HG03442 (cell line): ENCODE data around the gene AOX1.
"Not testable (repeated sequence)": the region's sequence is repeated elsewhere in the genome, so short reads cannot be mapped to it uniquely, and the experiment has no call there.

Source experiments
- ATAC-seq: cut with Tn5 transposase; IDR thresholded peaks from one replicate; pipeline ENCODE4 v1.9.1; 2021; ENCODE audit warnings: mild to moderate bottlenecking, moderate library complexity; ENCODE audit not compliant: unreplicated experiment

Gene AOX1

DNA sequence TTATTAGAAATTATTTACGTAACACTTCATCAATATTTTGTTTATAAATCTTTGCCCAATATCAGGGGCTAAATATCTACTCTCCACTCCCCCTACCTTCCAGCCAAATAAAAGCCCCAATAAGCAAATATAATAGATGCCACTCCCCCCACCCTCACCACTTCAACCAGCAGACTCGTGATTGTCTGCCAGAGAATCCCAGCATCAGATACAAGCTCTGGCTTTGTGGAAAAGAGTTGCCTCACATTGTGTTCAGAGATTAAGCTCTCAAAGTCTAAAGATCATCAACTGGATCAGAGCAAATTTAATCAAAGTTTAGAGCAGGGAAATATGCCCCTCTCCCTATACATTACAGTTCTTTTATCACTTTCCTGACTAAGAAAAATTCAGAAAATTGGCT, 39.5 kb downstream of the AOX1 start:
- no peak for ATAC-seq

DNA sequence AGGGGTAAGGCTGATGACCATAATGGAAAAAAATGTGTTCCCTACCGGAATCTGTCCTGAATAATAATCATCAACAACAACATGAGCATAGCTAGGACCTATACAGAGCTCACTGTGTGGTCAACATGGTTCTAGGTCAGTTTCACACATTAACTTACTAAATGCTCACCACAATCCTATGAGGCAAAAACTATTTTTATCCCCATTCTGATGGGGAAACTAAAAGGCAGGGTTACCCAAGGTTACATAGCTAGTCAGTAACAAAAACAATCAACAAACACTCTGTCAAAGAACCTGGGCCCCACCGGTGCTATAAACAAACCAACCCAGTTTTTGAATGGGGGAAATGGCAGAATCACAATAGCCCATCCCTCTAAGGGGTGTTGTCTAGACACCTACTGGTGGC, 40.1 kb downstream of the AOX1 start:
- no peak for ATAC-seq

GRCh38 chr2:200627110-200627770, 41.4 kb downstream of the AOX1 start:
- no peak for ATAC-seq

- ATAC-seq = not testable (repeated sequence)
Observed at GRCh38 chr2:200628461-200628860, 42.6 kb downstream of the AOX1 start.

- ATAC-seq = no peak
Observed at GRCh38 chr2:200631287-200631686, 45.5 kb downstream of the AOX1 start.

GRCh38 chr2:200634231-200634964, 48.6 kb downstream of the AOX1 start:
- ATAC-seq = no peak

DNA sequence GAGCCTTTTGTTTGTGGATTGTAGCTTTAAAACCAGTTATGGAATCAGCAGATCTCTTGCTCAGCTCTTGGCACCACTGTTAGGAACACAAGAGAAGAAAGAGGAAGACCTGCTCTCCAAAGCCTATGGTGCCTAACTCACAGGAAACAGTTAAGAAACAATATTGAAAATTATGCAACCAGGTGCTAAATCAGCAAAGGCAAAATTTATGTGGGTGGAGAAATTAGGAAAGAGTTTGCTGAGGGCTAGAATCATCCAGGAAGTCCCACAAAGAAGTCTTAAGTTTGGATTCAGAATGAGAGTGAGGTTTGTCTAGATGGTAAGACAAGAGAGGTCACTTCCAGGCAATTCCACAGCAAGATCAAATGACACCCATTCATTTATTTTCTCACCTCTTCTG, 49.4 kb downstream of the AOX1 start:
- no peak for ATAC-seq

GRCh38 chr2:200637901-200638300, 52.1 kb downstream of the AOX1 start:
- no peak for ATAC-seq

DNA sequence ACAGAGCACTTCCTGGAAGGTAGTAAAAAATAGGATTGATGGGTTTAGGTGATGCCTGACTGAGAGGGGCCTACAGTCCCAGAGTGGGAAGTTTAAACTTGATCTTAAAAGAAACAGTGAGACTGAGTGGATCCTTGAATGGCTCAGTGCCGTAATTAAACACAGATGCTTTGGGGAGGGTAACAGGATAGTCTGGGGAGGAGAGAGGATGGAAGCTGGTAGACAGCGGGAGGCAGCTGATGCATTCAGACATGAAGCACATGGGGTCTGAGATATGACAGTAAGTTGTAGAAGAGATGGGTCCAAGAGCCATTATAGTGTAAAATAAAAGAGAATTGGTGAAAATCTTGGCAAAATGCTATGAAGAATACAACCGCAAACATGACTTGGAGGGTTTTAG, 54.4 kb downstream of the AOX1 start:
- no peak for ATAC-seq

DNA sequence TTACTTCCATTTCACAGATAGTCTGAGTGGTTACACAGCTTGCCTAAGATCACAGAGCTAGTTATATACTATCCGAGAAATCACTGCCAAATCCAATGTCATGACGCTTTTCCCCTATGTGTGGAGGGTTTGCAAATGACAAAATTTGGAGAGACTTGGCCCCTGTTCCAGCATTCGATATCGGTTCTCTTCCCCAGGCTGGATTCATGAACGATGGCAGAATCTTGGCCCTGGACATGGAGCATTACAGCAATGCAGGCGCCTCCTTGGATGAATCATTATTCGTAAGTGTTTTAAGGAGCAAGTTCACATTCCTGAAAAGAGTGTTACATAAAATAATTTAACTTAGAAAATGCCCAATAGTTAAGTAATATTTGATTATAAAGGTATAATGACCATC, 55.1 kb downstream of the AOX1 start:
- no peak for ATAC-seq

GRCh38 chr2:200648518-200649281, 62.9 kb downstream of the AOX1 start:
- not testable (repeated sequence) for ATAC-seq

DNA sequence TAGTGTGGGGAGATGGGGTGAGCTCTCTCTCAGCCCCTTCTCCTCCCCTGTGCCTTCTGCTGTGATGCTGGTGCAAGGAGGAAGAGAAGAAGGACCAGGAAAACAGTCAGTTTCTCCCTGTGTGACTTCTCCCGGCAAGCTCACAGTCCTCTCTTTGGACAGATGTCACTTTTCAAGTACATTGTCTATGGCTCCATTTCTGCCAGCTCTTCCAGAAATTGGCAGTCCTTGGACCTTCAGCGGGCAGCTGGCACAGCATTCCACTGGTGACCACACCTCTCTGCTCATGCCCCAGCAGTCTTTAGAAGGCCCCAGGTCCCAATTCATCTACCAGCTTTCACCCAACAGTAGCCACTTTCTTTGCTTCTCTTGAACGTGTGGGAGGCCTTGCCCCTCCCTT, 63.9 kb downstream of the AOX1 start:
- no peak for ATAC-seq

DNA sequence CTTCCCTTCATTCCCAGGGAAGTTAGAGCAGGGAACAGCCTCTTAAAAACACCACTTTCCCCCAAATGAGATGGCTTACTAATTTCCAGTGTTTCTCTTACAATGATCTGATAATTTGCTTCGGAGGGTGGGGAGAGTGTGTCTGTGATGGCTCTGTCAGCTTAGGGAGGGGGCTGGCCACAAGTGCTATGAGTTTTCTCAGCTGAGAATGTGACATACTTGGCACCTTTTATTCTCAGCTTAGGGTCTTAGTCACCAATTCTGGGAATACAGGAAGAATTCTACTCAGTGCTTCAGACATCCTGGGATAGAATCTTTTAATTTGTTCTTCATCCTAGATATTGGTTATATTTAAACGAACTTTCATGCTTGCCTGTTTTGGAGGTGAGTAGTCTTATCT, 64.4 kb downstream of the AOX1 start:
- no peak for ATAC-seq

- ATAC-seq = no peak
Observed at GRCh38 chr2:200652158-200652557, 66.3 kb downstream of the AOX1 start.

DNA sequence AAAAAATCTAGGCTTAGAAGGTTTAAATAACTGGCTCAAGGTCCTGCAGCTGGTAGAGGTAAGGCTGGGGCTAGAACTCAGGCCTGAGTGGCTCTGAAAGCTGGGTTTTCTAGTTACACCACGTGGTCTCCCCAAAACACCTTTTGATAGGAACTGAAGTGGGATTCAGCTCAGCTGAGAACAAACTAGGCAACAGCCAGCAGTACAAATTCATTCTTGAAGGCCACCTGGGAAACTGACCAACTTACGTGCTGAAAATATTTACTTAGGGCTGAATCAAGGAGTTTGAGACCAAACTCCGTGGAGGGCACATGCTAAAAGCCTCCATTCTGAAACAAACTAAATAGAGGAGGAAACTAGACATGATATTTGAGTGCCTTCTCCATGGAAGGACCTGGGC, 67.2 kb downstream of the AOX1 start:
- ATAC-seq = no peak

- no peak for ATAC-seq
Observed at GRCh38 chr2:200654823-200655222, 69.0 kb downstream of the AOX1 start.

DNA sequence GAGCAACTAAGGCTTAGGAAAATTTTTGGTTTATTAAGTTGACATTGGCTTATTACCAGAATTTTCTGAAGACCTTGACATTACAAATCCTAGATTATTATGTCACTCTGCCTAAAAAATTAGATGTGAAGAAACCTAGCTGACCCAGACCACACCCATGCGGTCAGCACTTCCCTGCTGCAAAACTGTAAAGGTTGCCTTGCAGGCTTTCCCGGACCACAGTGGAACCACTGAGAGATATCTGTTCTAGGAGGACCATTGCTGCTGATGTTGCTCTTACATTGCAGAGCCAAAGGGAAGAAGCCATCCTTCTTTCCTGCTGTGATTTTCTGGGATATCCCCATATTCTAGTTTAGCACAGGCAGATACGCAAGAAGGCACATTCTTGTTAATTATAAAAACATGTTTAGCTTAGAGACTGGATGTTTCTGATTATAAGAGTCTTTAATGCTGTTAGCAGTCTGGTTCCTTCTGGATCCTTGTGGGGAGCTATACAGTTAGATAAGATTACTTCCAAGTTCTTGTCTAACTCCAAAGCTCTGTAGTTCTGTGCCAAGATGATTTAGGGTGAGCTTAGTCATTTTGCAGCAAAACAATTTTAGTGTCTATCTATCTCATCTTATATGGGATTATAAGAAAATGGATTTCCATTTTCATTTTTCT, 70.2 kb downstream of the AOX1 start:
- no peak for ATAC-seq

GRCh38 chr2:200658278-200658864, 72.6 kb downstream of the AOX1 start:
- no peak for ATAC-seq

GRCh38 chr2:200659410-200659809, 73.6 kb downstream of the AOX1 start:
- ATAC-seq = no peak

GRCh38 chr2:200661477-200661876, 75.7 kb downstream of the AOX1 start:
- no peak for ATAC-seq

- ATAC-seq = no peak
Observed at GRCh38 chr2:200662727-200663126, 76.9 kb downstream of the AOX1 start.
